HepG2 (cell line): ENCODE data around the gene GOLGA7B.

ENCODE experiments used
- FOSL2 ChIP-seq: sonication (generic); formaldehyde crosslinking; IDR thresholded peaks from 2 replicates; pipeline ENCODE4 v1.4.0; 2020; ENCODE audit warnings: missing genetic modification reagents
- ISL2 ChIP-seq: sonication (generic); formaldehyde crosslinking; IDR thresholded peaks from 2 replicates; pipeline ENCODE4 v1.5.0; 2020; ENCODE audit warnings: missing genetic modification reagents
- KLF13 ChIP-seq: sonication (generic); formaldehyde crosslinking; IDR thresholded peaks from 2 replicates; pipeline ENCODE4 v1.4.0; 2020; ENCODE audit warnings: mild to moderate bottlenecking, missing genetic modification reagents
- POLR2AphosphoS5 ChIP-seq: IDR thresholded peaks from 2 replicates; pipeline ENCODE4 v1.6.1; 2012; ENCODE audit warnings: low read depth, low read length
- RARA ChIP-seq: IDR thresholded peaks from 2 replicates; pipeline ENCODE4 v1.6.1; 2016; ENCODE audit warnings: missing genetic modification reagents, missing compliant biosample characterization
- TEAD3 ChIP-seq: optimal IDR thresholded peaks from 2 replicates; pipeline ENCODE3; 2016; ENCODE audit warnings: borderline replicate concordance
- XRCC5 ChIP-seq: fragments of 200-400 bp; formaldehyde crosslinking; optimal IDR thresholded peaks from 2 replicates; pipeline ENCODE3; 2017; ENCODE audit warnings: mild to moderate bottlenecking, low read length
- ZBTB20 ChIP-seq: sonication (generic); formaldehyde crosslinking; IDR thresholded peaks from 2 replicates; pipeline ENCODE4 v1.8.1; 2023; ENCODE audit warnings: missing genetic modification reagents, low read depth, mild to moderate bottlenecking, borderline replicate concordance
- ZHX2 ChIP-seq, 2 experiments: sonication (generic) in 1 of 2; formaldehyde crosslinking in 1 of 2; IDR thresholded peaks; 2 replicates each; pipeline versions ENCODE4 v1.6.1 to v1.9.0; 2014 to 2022; ENCODE audit warnings: antibody characterized with exemption in 1 of 2, borderline replicate concordance in 1 of 2, inconsistent platforms in 1 of 2, low read depth in 1 of 2, missing genetic modification reagents in 1 of 2
- ZNF207 ChIP-seq: fragments of 450-650 bp; IDR thresholded peaks from 2 replicates; pipeline ENCODE4 v1.6.1; 2016; ENCODE audit warnings: antibody characterized with exemption, borderline replicate concordance
- ZSCAN30 ChIP-seq: sonication (generic); formaldehyde crosslinking; IDR thresholded peaks from 2 replicates; pipeline ENCODE4 v1.5.0; 2020; ENCODE audit warnings: mild to moderate bottlenecking, missing genetic modification reagents
- TF ChIP-seq, protein P1 (sequence below): sonication (generic); formaldehyde crosslinking; IDR thresholded peaks from 2 replicates; pipeline ENCODE4 v1.4.0; 2020; ENCODE audit warnings: low read depth, mild to moderate bottlenecking, missing genetic modification reagents
- TF ChIP-seq, protein P2 (sequence below): sonication (generic); formaldehyde crosslinking; IDR thresholded peaks from 2 replicates; pipeline ENCODE4 v1.5.0; 2020; ENCODE audit warnings: mild to moderate bottlenecking, missing genetic modification reagents, moderate library complexity

- TF ChIP-seq, protein P1, sequence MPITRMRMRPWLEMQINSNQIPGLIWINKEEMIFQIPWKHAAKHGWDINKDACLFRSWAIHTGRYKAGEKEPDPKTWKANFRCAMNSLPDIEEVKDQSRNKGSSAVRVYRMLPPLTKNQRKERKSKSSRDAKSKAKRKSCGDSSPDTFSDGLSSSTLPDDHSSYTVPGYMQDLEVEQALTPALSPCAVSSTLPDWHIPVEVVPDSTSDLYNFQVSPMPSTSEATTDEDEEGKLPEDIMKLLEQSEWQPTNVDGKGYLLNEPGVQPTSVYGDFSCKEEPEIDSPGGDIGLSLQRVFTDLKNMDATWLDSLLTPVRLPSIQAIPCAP: no peak
- no peak for TF ChIP-seq ZSCAN30 (CRISPR knock-in tag)
- TF ChIP-seq ZBTB20 (CRISPR knock-in tag): no peak
- TF ChIP-seq, protein P2, sequence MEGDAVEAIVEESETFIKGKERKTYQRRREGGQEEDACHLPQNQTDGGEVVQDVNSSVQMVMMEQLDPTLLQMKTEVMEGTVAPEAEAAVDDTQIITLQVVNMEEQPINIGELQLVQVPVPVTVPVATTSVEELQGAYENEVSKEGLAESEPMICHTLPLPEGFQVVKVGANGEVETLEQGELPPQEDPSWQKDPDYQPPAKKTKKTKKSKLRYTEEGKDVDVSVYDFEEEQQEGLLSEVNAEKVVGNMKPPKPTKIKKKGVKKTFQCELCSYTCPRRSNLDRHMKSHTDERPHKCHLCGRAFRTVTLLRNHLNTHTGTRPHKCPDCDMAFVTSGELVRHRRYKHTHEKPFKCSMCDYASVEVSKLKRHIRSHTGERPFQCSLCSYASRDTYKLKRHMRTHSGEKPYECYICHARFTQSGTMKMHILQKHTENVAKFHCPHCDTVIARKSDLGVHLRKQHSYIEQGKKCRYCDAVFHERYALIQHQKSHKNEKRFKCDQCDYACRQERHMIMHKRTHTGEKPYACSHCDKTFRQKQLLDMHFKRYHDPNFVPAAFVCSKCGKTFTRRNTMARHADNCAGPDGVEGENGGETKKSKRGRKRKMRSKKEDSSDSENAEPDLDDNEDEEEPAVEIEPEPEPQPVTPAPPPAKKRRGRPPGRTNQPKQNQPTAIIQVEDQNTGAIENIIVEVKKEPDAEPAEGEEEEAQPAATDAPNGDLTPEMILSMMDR: no peak
- TF ChIP-seq KLF13: no peak
- no peak for TF ChIP-seq TEAD3 (CRISPR knock-in tag)
- no peak for TF ChIP-seq RARA (CRISPR knock-in tag)
- TF ChIP-seq ZNF207: no peak
- TF ChIP-seq FOSL2: no peak
- no peak for TF ChIP-seq XRCC5
- TF ChIP-seq ISL2: no peak
- TF ChIP-seq ZHX2 (IDR thresholded peaks at IDR 0.05; ENCODE audit: low read depth): no peak
- no peak for TF ChIP-seq ZHX2 (CRISPR knock-in tag; IDR thresholded peaks at IDR 0.05; ENCODE audit: borderline replicate concordance)
- TF ChIP-seq POLR2AphosphoS5: no peak
Observed at GRCh38 chr10:97874332-97874731, 24.7 kb downstream of the GOLGA7B start.
